DOHH2 (cell line): Measurements from ENCODE around the gene ZNF219.

ENCODE experiments used
- H3F3A ChIP-seq: fragments of 200-600 bp; sonication (generic), shearing (Covaris generic); 2 replicates; pipeline ENCODE4 v1.6.0; 2016; ENCODE audit warnings: antibody characterized with exemption, mild to moderate bottlenecking; ENCODE audit not compliant: control insufficient read depth, insufficient read depth
- H3K27ac ChIP-seq: fragments of 200-600 bp; sonication (generic); 2 replicates; pipeline ENCODE4 v1.5.1; 2014; ENCODE audit warnings: low read depth, mild to moderate bottlenecking, low read length, moderate library complexity
- H3K27me3 ChIP-seq: fragments of 200-600 bp; sonication (generic); 2 replicates; pipeline ENCODE4 v1.6.1; 2014; ENCODE audit warnings: mild to moderate bottlenecking, low read length, mixed read lengths; ENCODE audit not compliant: control insufficient read depth
- H3K36me3 ChIP-seq: fragments of 200-600 bp; sonication (generic); 2 replicates; pipeline ENCODE4 v1.6.1; 2014; ENCODE audit warnings: mild to moderate bottlenecking, low read length, moderate library complexity, mixed read lengths; ENCODE audit not compliant: control insufficient read depth
- H3K4me1 ChIP-seq: fragments of 200-600 bp; sonication (generic); 2 replicates; pipeline ENCODE4 v1.6.1; 2014; ENCODE audit warnings: mild to moderate bottlenecking, low read length, mixed read lengths; ENCODE audit not compliant: control insufficient read depth
- H3K4me2 ChIP-seq: fragments of 200-600 bp; sonication (generic); 2 replicates; pipeline ENCODE4 v1.6.0; 2014; ENCODE audit warnings: mild to moderate bottlenecking, low read length, moderate library complexity
- H3K4me3 ChIP-seq: fragments of 200-600 bp; sonication (generic); 2 replicates; pipeline ENCODE4 v1.5.1; 2014; ENCODE audit warnings: mild to moderate bottlenecking, low read length, mixed read lengths
- H3K79me2 ChIP-seq: fragments of 200-600 bp; sonication (generic); 2 replicates; pipeline ENCODE4 v1.6.1; 2014; ENCODE audit warnings: mild to moderate bottlenecking, low read length, mixed read lengths; ENCODE audit not compliant: control insufficient read depth
- H3K9me2 ChIP-seq: fragments of 200-600 bp; sonication (generic); replicated peaks from 2 replicates; pipeline ENCODE4 v1.6.1; 2014; ENCODE audit warnings: mild to moderate bottlenecking, low read length, mixed read lengths; ENCODE audit not compliant: control insufficient read depth
- H3K9me3 ChIP-seq: fragments of 200-600 bp; sonication (generic); 2 replicates; pipeline ENCODE4 v1.6.1; 2014; ENCODE audit warnings: antibody characterized with exemption, low read length, mixed read lengths; ENCODE audit not compliant: control insufficient read depth, insufficient read depth
- H4K20me1 ChIP-seq: fragments of 200-600 bp; sonication (generic); 2 replicates; pipeline ENCODE4 v1.6.0; 2014; ENCODE audit warnings: low read depth, mild to moderate bottlenecking, antibody characterized with exemption, low read length, moderate library complexity; ENCODE audit not compliant: control insufficient read depth, insufficient read depth
- EZH2phosphoT487 ChIP-seq: fragments of 200-600 bp; sonication (generic); IDR thresholded peaks from 2 replicates; pipeline ENCODE4 v1.6.1; 2017; ENCODE audit warnings: borderline replicate concordance, mild to moderate bottlenecking, antibody characterized with exemption, low read length, moderate library complexity, mixed read lengths
- TF ChIP-seq, protein P1 (sequence below): fragments of 200-600 bp; sonication (generic); IDR thresholded peaks from one replicate; pipeline ENCODE4 v1.5.1; 2014; ENCODE audit warnings: antibody characterized with exemption, mild to moderate bottlenecking, low read depth, low read length; ENCODE audit not compliant: poor library complexity, severe bottlenecking

ZNF219 gene

DNA sequence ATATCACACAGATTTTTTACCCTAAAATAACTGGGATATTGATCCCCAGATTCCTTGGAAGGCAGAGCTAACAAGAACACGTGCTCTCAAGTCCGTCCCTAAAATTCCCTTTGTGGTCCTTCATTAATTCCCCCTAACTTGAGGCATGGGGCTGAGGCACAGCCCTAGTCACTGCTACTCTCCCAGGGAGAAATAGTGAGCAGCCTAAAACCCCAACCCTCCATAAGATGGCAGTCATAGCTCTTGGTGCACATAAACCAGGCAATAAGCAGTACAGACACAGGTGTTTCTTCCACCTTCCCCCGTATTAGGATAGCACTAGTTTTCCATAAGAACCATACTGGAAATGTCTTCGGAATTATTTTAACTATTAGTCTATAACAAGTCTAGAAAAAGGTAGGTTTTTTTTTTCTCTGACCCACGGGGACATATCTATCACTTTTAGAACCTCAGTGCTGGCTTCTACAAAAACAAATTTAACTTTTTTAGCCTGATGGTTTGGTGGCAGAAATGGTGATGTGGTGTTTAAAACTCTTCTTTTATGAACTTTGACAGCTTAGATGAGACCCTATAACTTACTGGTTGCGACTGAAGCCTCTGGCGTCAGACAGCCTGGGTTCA lies 31.5 kb downstream of the ZNF219 start:
- H3K4me1 ChIP-seq = peaks cover 48% of the 10 kb centered on the region
- H3K4me2 ChIP-seq = no peak overlapping the region
- H3K4me3 ChIP-seq = no peak overlapping the region
- H3K27me3 ChIP-seq = peaks cover 78% of the 10 kb centered on the region
- H4K20me1 ChIP-seq = no peaks in the 10 kb centered on the region
- no peaks in the 10 kb centered on the region for H3K9me2 ChIP-seq
- no peak overlapping the region for H3K27ac ChIP-seq
- H3F3A ChIP-seq = peaks cover 5% of the 10 kb centered on the region; the same call in 1 of the 2 replicates
- no peaks in the 10 kb centered on the region for H3K79me2 ChIP-seq
- no peaks in the 10 kb centered on the region for H3K36me3 ChIP-seq
- no peaks in the 10 kb centered on the region for H3K9me3 ChIP-seq
- no peak for TF ChIP-seq EZH2phosphoT487
- TF ChIP-seq, protein P1, sequence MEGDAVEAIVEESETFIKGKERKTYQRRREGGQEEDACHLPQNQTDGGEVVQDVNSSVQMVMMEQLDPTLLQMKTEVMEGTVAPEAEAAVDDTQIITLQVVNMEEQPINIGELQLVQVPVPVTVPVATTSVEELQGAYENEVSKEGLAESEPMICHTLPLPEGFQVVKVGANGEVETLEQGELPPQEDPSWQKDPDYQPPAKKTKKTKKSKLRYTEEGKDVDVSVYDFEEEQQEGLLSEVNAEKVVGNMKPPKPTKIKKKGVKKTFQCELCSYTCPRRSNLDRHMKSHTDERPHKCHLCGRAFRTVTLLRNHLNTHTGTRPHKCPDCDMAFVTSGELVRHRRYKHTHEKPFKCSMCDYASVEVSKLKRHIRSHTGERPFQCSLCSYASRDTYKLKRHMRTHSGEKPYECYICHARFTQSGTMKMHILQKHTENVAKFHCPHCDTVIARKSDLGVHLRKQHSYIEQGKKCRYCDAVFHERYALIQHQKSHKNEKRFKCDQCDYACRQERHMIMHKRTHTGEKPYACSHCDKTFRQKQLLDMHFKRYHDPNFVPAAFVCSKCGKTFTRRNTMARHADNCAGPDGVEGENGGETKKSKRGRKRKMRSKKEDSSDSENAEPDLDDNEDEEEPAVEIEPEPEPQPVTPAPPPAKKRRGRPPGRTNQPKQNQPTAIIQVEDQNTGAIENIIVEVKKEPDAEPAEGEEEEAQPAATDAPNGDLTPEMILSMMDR = peak; percentile 36

DNA sequence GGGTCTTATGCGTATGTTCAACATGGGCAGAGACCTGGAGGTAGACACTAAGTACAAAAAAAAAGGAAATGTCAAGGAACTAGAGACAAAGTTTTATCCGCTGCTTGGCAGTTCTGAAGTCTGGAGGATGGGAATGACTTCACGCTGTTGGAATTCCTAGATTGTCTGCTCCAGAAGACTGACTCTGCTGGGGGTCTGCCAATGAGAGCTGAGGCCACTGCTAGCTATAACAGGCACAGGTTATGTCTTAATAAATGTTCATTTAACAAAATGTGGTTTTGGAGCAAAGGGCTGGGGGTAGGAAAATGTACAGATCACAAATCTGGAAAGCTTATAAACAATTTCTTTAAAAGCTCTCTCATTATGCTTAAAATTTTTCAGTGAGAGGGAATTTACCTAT lies 35.0 kb downstream of the ZNF219 start:
- H3K4me1 ChIP-seq = peaks cover 17% of the 10 kb centered on the region
- H3K9me2 ChIP-seq = no peaks in the 10 kb centered on the region
- no peak overlapping the region for H3K4me3 ChIP-seq
- H3K36me3 ChIP-seq = no peaks in the 10 kb centered on the region
- H3K79me2 ChIP-seq = no peaks in the 10 kb centered on the region
- H3K27me3 ChIP-seq = peaks cover 69% of the 10 kb centered on the region
- H4K20me1 ChIP-seq = no peaks in the 10 kb centered on the region
- TF ChIP-seq EZH2phosphoT487 = no peak
- 0 out of 2 replicates have a peak, but pooled peaks cover 2% of the 10 kb centered on the region for H3F3A ChIP-seq
- H3K4me2 ChIP-seq = no peak overlapping the region; the same call in 1 of the 2 replicates
- H3K27ac ChIP-seq = no peak overlapping the region
- no peaks in the 10 kb centered on the region for H3K9me3 ChIP-seq

DNA sequence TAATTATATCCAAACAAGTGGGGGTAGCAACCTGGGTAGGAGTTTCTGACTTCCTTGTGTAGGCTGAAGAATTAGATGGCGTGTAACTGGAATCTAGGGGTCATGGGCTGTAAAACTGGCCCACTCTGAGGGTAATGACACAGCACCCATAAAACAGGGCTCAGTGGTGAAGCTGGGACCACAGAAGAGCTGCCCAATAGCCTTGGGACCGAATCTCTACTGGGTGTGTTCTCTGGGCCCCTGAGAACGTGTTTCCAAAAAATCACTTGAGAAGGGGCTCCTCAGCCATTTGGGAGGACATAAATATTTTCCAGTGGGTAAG lies 37.1 kb downstream of the ZNF219 start:
- Histone ChIP-seq H3K27ac (no peak overlapping the region), H3K79me2 (no peaks in the 10 kb centered on the region), H3K9me2 (no peaks in the 10 kb centered on the region), H3K4me2 (no peak overlapping the region), H3F3A (no peaks in the 10 kb centered on the region), H3K4me3 (no peak overlapping the region), H3K4me1 (peaks cover 9% of the 10 kb centered on the region), H3K27me3 (peaks cover 50% of the 10 kb centered on the region), H3K36me3 (no peaks in the 10 kb centered on the region), H4K20me1 (no peaks in the 10 kb centered on the region), H3K9me3 (no peaks in the 10 kb centered on the region)
- TF ChIP-seq, protein P1 = no peak
- TF ChIP-seq EZH2phosphoT487 = no peak

DNA sequence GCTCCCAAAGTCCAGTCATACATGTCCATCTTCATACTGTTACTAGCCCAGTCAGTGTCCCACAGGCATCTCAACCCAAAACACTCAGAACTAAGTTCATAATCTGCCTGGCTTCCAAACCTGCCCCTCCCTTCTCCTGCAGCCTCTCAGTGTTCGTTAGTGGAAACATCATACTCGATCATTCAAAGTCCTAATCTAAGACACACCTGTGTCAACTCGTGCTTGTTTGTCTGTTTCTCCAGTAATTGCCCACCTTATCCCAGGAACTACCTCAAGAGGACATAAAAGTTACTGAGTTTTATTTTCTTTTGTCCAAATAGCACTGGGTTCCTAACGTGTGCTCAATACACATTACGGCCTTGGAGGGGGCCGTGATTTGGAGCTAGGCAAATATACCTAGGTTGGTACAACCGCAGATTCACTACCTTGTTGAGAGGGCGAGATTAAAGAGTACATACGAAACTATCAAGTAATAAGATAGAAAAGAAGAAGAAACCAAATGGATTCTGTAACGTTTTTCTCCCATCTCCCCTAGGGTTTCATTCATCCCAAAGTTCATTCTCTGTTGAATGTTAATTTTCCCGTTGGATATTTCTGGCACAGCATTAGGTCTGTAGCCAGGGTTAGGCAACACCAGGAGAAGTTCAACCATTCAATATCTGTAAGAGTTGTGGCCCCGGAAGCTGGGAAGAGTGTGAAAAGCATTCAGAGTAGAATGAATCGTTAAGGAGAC lies 37.7 kb downstream of the ZNF219 start:
- Histone ChIP-seq H4K20me1 (no peaks in the 10 kb centered on the region), H3K27me3 (peaks cover 47% of the 10 kb centered on the region), H3K4me1 (peaks cover 9% of the 10 kb centered on the region), H3K9me2 (no peaks in the 10 kb centered on the region), H3K4me3 (no peak overlapping the region), H3K4me2 (no peak overlapping the region), H3F3A (no peaks in the 10 kb centered on the region), H3K27ac (no peak overlapping the region), H3K79me2 (no peaks in the 10 kb centered on the region), H3K9me3 (no peaks in the 10 kb centered on the region), H3K36me3 (no peaks in the 10 kb centered on the region)
- TF ChIP-seq, protein P1 = no peak
- no peak for TF ChIP-seq EZH2phosphoT487
